HCT116 (cell line): ENCODE results near the gene DDX3X. TPM values are rescaled to one million over a fixed set of nuclear protein-coding genes. Genes with fewer than 3 reads are reported as not detected.

Source experiments
- ATAC-seq: fragments of 200-7000 bp; cut with Tn5 transposase; 2 replicates; pipeline ENCODE4 v1.9.1; 2020; ENCODE audit warnings: mild to moderate bottlenecking, moderate library complexity
- BruUV-seq: library from RNA; stranded (reverse); fragments of 400-500 nt; replicated peaks from 2 replicates; lab custom pipeline; 2021; lab: Mats Ljungman, UMichigan
- CTCF ChIA-PET: fragments of 300-600 bp; sonication (Branson Sonifier 250); formaldehyde crosslinking; loops from one replicate; lab custom pipeline; 2021; ENCODE audit warnings: antibody characterized with exemption; lab: Charles Lee
- POLR2A ChIA-PET: fragments of 300-600, 350-600 bp; sonication (Branson Sonifier 250); formaldehyde crosslinking; loops from one replicate; lab custom pipeline; 2021; ENCODE audit warnings: antibody characterized with exemption; lab: Charles Lee
- RAD21 ChIA-PET, 2 experiments: fragments of 300-600 bp; sonication (Branson Sonifier 250); formaldehyde crosslinking; loops; one replicate each; lab custom pipeline; 2023; ENCODE audit warnings: low total read pairs in 2 of 2; ENCODE audit not compliant: uncharacterized antibody in 2 of 2, unreplicated experiment in 2 of 2, low non-redundant PET in 1 of 2; lab: Charles Lee
- DNase-seq: peaks from one replicate; pipeline ENCODE4 v3.0.0-alpha.2; 2010; ENCODE audit warnings: low read depth, low spot score
- H2AFZ ChIP-seq: fragments of 200-600 bp; shearing (Covaris generic), sonication (generic); 2 replicates; pipeline ENCODE4 v1.6.1; 2017; ENCODE audit warnings: low read depth, mixed run types, mixed read lengths, antibody characterized with exemption, low read length; ENCODE audit not compliant: poor library complexity, severe bottlenecking
- H3K27ac ChIP-seq: 2 replicates; pipeline ENCODE4 v1.5.1; 2012; ENCODE audit warnings: low read depth, low read length
- H3K27me3 ChIP-seq: fragments of 200-600 bp; sonication (generic); 2 replicates; pipeline ENCODE4 v1.6.1; 2016; ENCODE audit warnings: mixed run types, low read length, mixed read lengths; ENCODE audit not compliant: insufficient read depth
- H3K36me3 ChIP-seq, 2 experiments: fragments of 200-500 bp in 1 of 2; fragments of 200-600 bp in 1 of 2; sonication (Bioruptor generic) in 1 of 2; sonication (generic) in 1 of 2; 2 replicates each; pipeline versions ENCODE4 v1.5.1 to v1.6.1; 2014 to 2016; ENCODE audit warnings: low read length in 2 of 2, inconsistent platforms in 1 of 2, mixed read lengths in 1 of 2, mixed run types in 1 of 2; ENCODE audit not compliant: insufficient read depth in 2 of 2, control insufficient read depth in 1 of 2
- H3K4me1 ChIP-seq, 2 experiments: fragments of 200-600 bp in 1 of 2; sonication (generic) in 1 of 2; 2 replicates each; pipeline versions ENCODE4 v1.5.1 to v1.6.1; 2012 to 2017; ENCODE audit warnings: low read length in 2 of 2, inconsistent platforms in 1 of 2, mild to moderate bottlenecking in 1 of 2, mixed read lengths in 1 of 2, mixed run types in 1 of 2, moderate library complexity in 1 of 2; ENCODE audit not compliant: insufficient read depth in 2 of 2, control insufficient read depth in 1 of 2
- H3K4me2 ChIP-seq: fragments of 200-600 bp; sonication (generic); 2 replicates; pipeline ENCODE4 v1.6.1; 2017; ENCODE audit warnings: mixed run types, low read length, mixed read lengths
- H3K4me3 ChIP-seq, 2 experiments: fragments of 200-600 bp in 1 of 2; sonication (generic) in 1 of 2; replicated peaks in 1 of 2; 2 replicates each; pipeline ENCODE4 v1.5.1; 2011 to 2016; ENCODE audit warnings: low read length in 2 of 2, control low read depth in 1 of 2, low read depth in 1 of 2, mild to moderate bottlenecking in 1 of 2, mixed read lengths in 1 of 2, mixed run types in 1 of 2
- H3K79me2 ChIP-seq: fragments of 200-600 bp; sonication (generic); 2 replicates; pipeline ENCODE4 v1.6.1; 2017; ENCODE audit warnings: mild to moderate bottlenecking, mixed run types, low read length, moderate library complexity, mixed read lengths; ENCODE audit not compliant: insufficient read depth
- H3K9ac ChIP-seq: fragments of 200-600 bp; sonication (generic); 2 replicates; pipeline ENCODE4 v1.6.1; 2016; ENCODE audit warnings: low read length, mixed read lengths
- H3K9me2 ChIP-seq: fragments of 200-600 bp; sonication (generic), shearing (Covaris generic); 2 replicates; pipeline ENCODE4 v1.6.1; 2017; ENCODE audit warnings: mixed run types, mild to moderate bottlenecking, moderate library complexity; ENCODE audit not compliant: insufficient read depth
- H3K9me3 ChIP-seq, 2 experiments: fragments of 200-500 bp in 1 of 2; fragments of 200-600 bp in 1 of 2; sonication (Bioruptor generic) in 1 of 2; sonication (generic) in 1 of 2; 2 replicates each; pipeline ENCODE4 v1.6.1; 2014 to 2017; ENCODE audit warnings: low read length in 2 of 2, mixed read lengths in 2 of 2, inconsistent platforms in 1 of 2, low read depth in 1 of 2, mild to moderate bottlenecking in 1 of 2, mixed run types in 1 of 2, moderate library complexity in 1 of 2; ENCODE audit not compliant: control insufficient read depth in 1 of 2, insufficient read depth in 1 of 2
- H4K20me1 ChIP-seq: fragments of 200-600 bp; sonication (generic), shearing (Covaris generic); 2 replicates; pipeline ENCODE4 v1.6.1; 2017; ENCODE audit warnings: mixed run types, mild to moderate bottlenecking, moderate library complexity; ENCODE audit not compliant: insufficient read depth
- EGR1 ChIP-seq: IDR thresholded peaks from 2 replicates; pipeline ENCODE4 v1.6.1; 2012; ENCODE audit warnings: low read depth
- FOSL1 ChIP-seq: IDR thresholded peaks from 2 replicates; pipeline ENCODE4 v1.6.1; 2012; ENCODE audit warnings: low read depth
- POLR2AphosphoS5 ChIP-seq: IDR thresholded peaks from 2 replicates; pipeline ENCODE4 v1.6.1; 2011; ENCODE audit warnings: mild to moderate bottlenecking, low read depth, low read length, moderate library complexity
- SP1 ChIP-seq: IDR thresholded peaks from 2 replicates; pipeline ENCODE4 v1.6.1; 2012; ENCODE audit warnings: low read depth
- TCF7L2 ChIP-seq: IDR thresholded peaks from 2 replicates; pipeline ENCODE4 v1.7.0; 2011; ENCODE audit warnings: borderline replicate concordance, inconsistent platforms; ENCODE audit not compliant: insufficient read depth, insufficient read length; ENCODE audit errors: extremely low read depth
- ZNF274 ChIP-seq: fragments of 200-500 bp; sonication (Bioruptor generic); IDR thresholded peaks from 2 replicates; pipeline ENCODE4 v1.6.1; 2014; ENCODE audit warnings: mild to moderate bottlenecking, low read depth, low read length, inconsistent platforms
- intact Hi-C: fragments of 100-400 bp; cut with micrococcal nuclease; formaldehyde crosslinking; loops from 2 replicates; pipeline ENCODE4 v1.10.0; 2022
- total RNA-seq: library from RNA; stranded (reverse); gene quantifications from one replicate; pipeline ENCODE4 v1.2.1, GENCODE V29; 2021; ENCODE audit not compliant: unreplicated experiment
- TF ChIP-seq, protein P1 (sequence below): IDR thresholded peaks from 2 replicates; pipeline ENCODE4 v1.6.1; 2012; ENCODE audit warnings: low read depth

Gene DDX3X
- total RNA-seq, 1 experiment from 2014 or later = 253 TPM

DNA sequence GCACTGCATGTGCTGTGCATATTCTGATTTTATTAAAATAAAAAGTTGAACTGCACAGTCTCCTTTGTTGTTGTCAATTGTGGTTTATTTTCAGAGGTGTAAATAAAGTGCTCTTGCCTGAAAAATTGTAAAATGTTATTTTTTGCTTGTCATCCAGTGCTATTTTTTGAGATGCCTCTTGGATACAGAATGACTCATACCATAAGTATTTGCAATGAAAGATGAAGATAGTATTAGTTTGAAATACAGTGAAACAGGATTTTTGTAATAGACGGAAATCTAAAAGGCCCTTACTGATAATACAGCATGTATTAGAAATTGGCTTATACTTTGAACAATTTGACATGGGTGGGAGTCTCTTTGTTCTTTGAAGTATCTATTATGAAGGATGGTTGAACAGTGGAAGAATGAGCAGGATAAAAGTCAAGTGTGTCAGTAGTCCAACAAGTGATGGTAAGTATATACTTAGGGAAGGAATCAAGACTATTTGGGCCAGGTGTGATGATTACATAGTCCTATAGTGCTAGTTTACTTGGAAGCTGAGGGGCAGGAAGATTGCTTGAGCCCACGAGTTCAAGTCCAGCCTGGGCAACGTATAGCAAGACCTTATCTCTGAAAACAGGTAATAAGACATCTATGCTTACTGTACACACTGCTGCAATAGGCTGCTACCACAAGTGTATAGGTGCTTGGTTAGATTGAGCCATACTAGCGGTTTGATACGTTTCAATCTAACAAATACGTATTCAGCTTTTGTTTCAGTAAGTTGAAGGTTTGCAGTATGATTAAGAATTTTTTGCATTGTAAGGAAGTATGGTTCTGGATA is 16.4 kb downstream of the DDX3X start:
- ATAC-seq (peak; percentile 24), DNase-seq (no peak)
- H3K36me3 ChIP-seq = peaks cover 20 to 21% of the 10 kb centered on the region in 2 experiments; a peak in 3 of 4 replicates
- CTCF ChIA-PET = no interaction called here
- no peaks in the 10 kb centered on the region for H3K9me2 ChIP-seq
- intact Hi-C loops = no loop called here
- H3K4me1 ChIP-seq = no peaks in the 10 kb centered on the region
- no peaks in the 10 kb centered on the region for H3K27me3 ChIP-seq
- TF ChIP-seq TCF7L2 (no peak), FOSL1 (peak; percentile 21; the same call in 1 of the 2 replicates)
- H3K9me3 ChIP-seq = no peaks in the 10 kb centered on the region
- H4K20me1 ChIP-seq = peaks cover 8% of the 10 kb centered on the region
- POLR2A ChIA-PET = no interaction called here
- RAD21 ChIA-PET = no interaction called here
- peaks cover 9% of the 10 kb centered on the region; the same call in 1 of the 2 replicates for H3K79me2 ChIP-seq
- no peak overlapping the region for H3K4me2 ChIP-seq
- no peak overlapping the region for H3K9ac ChIP-seq
- BruUV-seq = no TSS peak
- H3K27ac ChIP-seq = no peak overlapping the region
- H3K4me3 ChIP-seq = no peak overlapping the region
- H2AFZ ChIP-seq = no peak overlapping the region

DNA sequence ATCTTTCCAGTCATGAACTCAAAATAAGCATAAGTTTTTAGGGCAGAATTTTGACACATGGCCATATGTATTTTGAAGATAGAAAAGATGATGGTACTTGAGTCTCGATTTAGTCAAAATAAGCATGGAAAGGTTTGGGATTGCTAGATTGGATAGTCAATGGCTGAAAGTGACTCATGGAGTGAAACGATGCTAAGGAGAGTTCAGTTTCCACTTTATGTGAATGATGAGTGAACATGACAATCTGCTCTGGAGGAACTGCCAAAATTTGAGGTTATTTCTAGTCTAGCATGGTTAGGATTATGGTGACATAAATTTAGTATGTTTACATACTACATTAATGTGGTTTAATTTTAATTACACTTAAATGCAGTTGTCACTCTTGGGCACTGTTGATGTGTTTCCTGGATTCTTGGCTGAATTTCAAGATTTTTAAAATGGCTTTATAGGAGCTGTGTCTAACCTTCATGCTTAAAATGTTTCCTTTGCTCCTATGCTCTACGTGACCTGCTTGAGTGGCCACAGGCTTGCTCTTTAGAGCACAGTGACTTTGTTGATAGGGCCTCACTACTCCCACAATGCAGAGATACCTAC is 17.1 kb downstream of the DDX3X start:
- intact Hi-C loops = no loop called here
- POLR2A ChIA-PET = no interaction called here
- Histone ChIP-seq H3K9me3 (no peaks in the 10 kb centered on the region), H4K20me1 (peaks cover 4% of the 10 kb centered on the region; the same call in 1 of the 2 replicates), H2AFZ (no peak overlapping the region), H3K9ac (no peak overlapping the region), H3K4me2 (no peak overlapping the region)
- TF ChIP-seq TCF7L2 = no peak
- peak; percentile 1 for TF ChIP-seq POLR2AphosphoS5
- TF ChIP-seq EGR1 = no peak
- TF ChIP-seq, protein P1, sequence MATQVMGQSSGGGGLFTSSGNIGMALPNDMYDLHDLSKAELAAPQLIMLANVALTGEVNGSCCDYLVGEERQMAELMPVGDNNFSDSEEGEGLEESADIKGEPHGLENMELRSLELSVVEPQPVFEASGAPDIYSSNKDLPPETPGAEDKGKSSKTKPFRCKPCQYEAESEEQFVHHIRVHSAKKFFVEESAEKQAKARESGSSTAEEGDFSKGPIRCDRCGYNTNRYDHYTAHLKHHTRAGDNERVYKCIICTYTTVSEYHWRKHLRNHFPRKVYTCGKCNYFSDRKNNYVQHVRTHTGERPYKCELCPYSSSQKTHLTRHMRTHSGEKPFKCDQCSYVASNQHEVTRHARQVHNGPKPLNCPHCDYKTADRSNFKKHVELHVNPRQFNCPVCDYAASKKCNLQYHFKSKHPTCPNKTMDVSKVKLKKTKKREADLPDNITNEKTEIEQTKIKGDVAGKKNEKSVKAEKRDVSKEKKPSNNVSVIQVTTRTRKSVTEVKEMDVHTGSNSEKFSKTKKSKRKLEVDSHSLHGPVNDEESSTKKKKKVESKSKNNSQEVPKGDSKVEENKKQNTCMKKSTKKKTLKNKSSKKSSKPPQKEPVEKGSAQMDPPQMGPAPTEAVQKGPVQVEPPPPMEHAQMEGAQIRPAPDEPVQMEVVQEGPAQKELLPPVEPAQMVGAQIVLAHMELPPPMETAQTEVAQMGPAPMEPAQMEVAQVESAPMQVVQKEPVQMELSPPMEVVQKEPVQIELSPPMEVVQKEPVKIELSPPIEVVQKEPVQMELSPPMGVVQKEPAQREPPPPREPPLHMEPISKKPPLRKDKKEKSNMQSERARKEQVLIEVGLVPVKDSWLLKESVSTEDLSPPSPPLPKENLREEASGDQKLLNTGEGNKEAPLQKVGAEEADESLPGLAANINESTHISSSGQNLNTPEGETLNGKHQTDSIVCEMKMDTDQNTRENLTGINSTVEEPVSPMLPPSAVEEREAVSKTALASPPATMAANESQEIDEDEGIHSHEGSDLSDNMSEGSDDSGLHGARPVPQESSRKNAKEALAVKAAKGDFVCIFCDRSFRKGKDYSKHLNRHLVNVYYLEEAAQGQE = no peak
- TF ChIP-seq SP1 = no peak
- no peak for TF ChIP-seq ZNF274
- TF ChIP-seq, all 23 proteins: peak for 1
- CTCF ChIA-PET = no interaction called here
- RAD21 ChIA-PET = no interaction called here
- Histone ChIP-seq H3K36me3 (peaks cover 18 to 21% of the 10 kb centered on the region in 2 experiments; a peak in 3 of 4 replicates), H3K27me3 (no peaks in the 10 kb centered on the region), H3K27ac (no peak overlapping the region), H3K9me2 (no peaks in the 10 kb centered on the region), H3K4me3 (no peak overlapping the region), H3K4me1 (no peaks in the 10 kb centered on the region), H3K79me2 (peaks cover 8% of the 10 kb centered on the region; the same call in 1 of the 2 replicates)
- BruUV-seq = no TSS peak
- DNase-seq (no peak), ATAC-seq (peak; percentile 50)
